Liver (tissue), 9 donors: Measurements from ENCODE around the gene UBTD1. TPM values are rescaled to one million over a fixed set of nuclear protein-coding genes. Genes with fewer than 3 reads are reported as not detected.

Experiments
- DNase-seq: peaks from one replicate; pipeline ENCODE4 v3.0.0-alpha.2; 2017; ENCODE audit warnings: low spot score
- H3K27ac ChIP-seq, 2 donors: one replicate each; pipeline ENCODE4 v1.7.0; 2013; ENCODE audit warnings: inconsistent platforms in 2 of 2, low read length in 2 of 2, control low read depth in 1 of 2, low read depth in 1 of 2, mild to moderate bottlenecking in 1 of 2
- H3K27me3 ChIP-seq, 4 donors: one replicate each; pipeline versions ENCODE4 v1.6.1 to v1.7.0; 2013; ENCODE audit warnings: low read length in 3 of 4, inconsistent platforms in 1 of 4, mild to moderate bottlenecking in 1 of 4, moderate library complexity in 1 of 4; ENCODE audit not compliant: control insufficient read depth in 4 of 4, insufficient read depth in 4 of 4
- H3K36me3 ChIP-seq, 4 donors: one replicate each; pipeline versions ENCODE4 v1.6.1 to v1.7.0; 2013; ENCODE audit warnings: low read length in 3 of 4, mild to moderate bottlenecking in 3 of 4, low read depth in 1 of 4, moderate library complexity in 1 of 4; ENCODE audit not compliant: control insufficient read depth in 4 of 4, insufficient read depth in 3 of 4
- H3K4me1 ChIP-seq, 4 donors: one replicate each; pipeline versions ENCODE4 v1.6.1 to v1.7.0; 2013; ENCODE audit warnings: low read length in 3 of 4, mild to moderate bottlenecking in 3 of 4, moderate library complexity in 1 of 4; ENCODE audit not compliant: control insufficient read depth in 4 of 4, insufficient read depth in 4 of 4
- H3K4me3 ChIP-seq, 3 donors: one replicate each; pipeline versions ENCODE4 v1.6.1 to v1.7.0; 2013; ENCODE audit warnings: low read length in 3 of 3, control low read depth in 1 of 3, low read depth in 1 of 3, mild to moderate bottlenecking in 1 of 3
- H3K9ac ChIP-seq, 2 donors: one replicate each; pipeline ENCODE4 v1.7.0; 2013; ENCODE audit warnings: low read length in 2 of 2, mild to moderate bottlenecking in 2 of 2, moderate library complexity in 2 of 2, control low read depth in 1 of 2, low read depth in 1 of 2
- H3K9me3 ChIP-seq, 4 donors: one replicate each; pipeline versions ENCODE4 v1.6.1 to v1.7.0; 2013; ENCODE audit warnings: low read length in 3 of 4; ENCODE audit not compliant: control insufficient read depth in 4 of 4
- ATF3 ChIP-seq: IDR thresholded peaks from 2 replicates; pipeline ENCODE4 v1.6.1; 2016; ENCODE audit warnings: antibody characterized with exemption
- EGR1 ChIP-seq, 2 donors: IDR thresholded peaks; 2 replicates each; pipeline ENCODE4 v1.6.1; 2016 to 2018; ENCODE audit warnings: antibody characterized with exemption in 2 of 2, low read depth in 2 of 2
- FOXA1 ChIP-seq: IDR thresholded peaks from 2 replicates; pipeline ENCODE4 v1.6.1; 2016; ENCODE audit warnings: antibody characterized with exemption
- FOXA2 ChIP-seq: IDR thresholded peaks from 2 replicates; pipeline ENCODE4 v1.6.1; 2016; ENCODE audit warnings: antibody characterized with exemption
- GABPA ChIP-seq, 2 donors: IDR thresholded peaks in 1 of 2; conservative IDR thresholded peaks in 1 of 2; 2 replicates each; pipeline ENCODE4 v1.6.1; 2016; ENCODE audit warnings: antibody characterized with exemption in 2 of 2, mild to moderate bottlenecking in 1 of 2, moderate library complexity in 1 of 2
- HNF4A ChIP-seq, 2 donors: conservative IDR thresholded peaks; 2 replicates each; pipeline ENCODE4 v1.6.1; 2016; ENCODE audit warnings: antibody characterized with exemption in 2 of 2, mild to moderate bottlenecking in 2 of 2
- HNF4G ChIP-seq: IDR thresholded peaks from 2 replicates; pipeline ENCODE4 v1.6.1; 2016; ENCODE audit warnings: antibody characterized with exemption
- JUND ChIP-seq, 2 donors: IDR thresholded peaks; 2 replicates each; pipeline ENCODE4 v1.6.1; 2016; ENCODE audit warnings: antibody characterized with exemption in 2 of 2
- MAX ChIP-seq: IDR thresholded peaks from 2 replicates; pipeline ENCODE4 v1.6.1; 2016; ENCODE audit warnings: antibody characterized with exemption
- RAD21 ChIP-seq, 2 donors: IDR thresholded peaks; 2 replicates each; pipeline ENCODE4 v1.6.1; 2016; ENCODE audit warnings: antibody characterized with exemption in 2 of 2, mild to moderate bottlenecking in 2 of 2
- REST ChIP-seq: IDR thresholded peaks from 2 replicates; pipeline ENCODE4 v1.6.1; 2016; ENCODE audit warnings: antibody characterized with exemption, mild to moderate bottlenecking
- RXRA ChIP-seq, 2 donors: IDR thresholded peaks; 2 replicates each; pipeline ENCODE4 v1.6.1; 2017 to 2018; ENCODE audit warnings: antibody characterized with exemption in 2 of 2, mild to moderate bottlenecking in 1 of 2
- SP1 ChIP-seq: IDR thresholded peaks from 2 replicates; pipeline ENCODE4 v1.6.1; 2018; ENCODE audit warnings: antibody characterized with exemption, mild to moderate bottlenecking
- TAF1 ChIP-seq: conservative IDR thresholded peaks from 2 replicates; pipeline ENCODE4 v1.6.1; 2016; ENCODE audit warnings: antibody characterized with exemption, mild to moderate bottlenecking
- YY1 ChIP-seq: IDR thresholded peaks from 2 replicates; pipeline ENCODE4 v1.6.1; 2016; ENCODE audit warnings: antibody characterized with exemption, mild to moderate bottlenecking
- WGBS: extraction: QIAGEN DNeasy Blood & Tissue Kit; methylation state at CpG from one replicate; pipeline ENCODE4 v1.1.7; 2013; 5-methylcytosine and 5-hydroxymethylcytosine counted together
- polyA plus RNA-seq, 2 donors: library from polyadenylated mRNA; stranded (reverse) in 1 of 2; unstranded in 1 of 2; fragments of 200-250 nt in 1 of 2; fragments of >200 nt in 1 of 2; fragmentation: Nextera tagmentation in 1 of 2; extraction: Ambion mirVana in 1 of 2; gene quantifications; one replicate each; pipeline versions ENCODE4 v1.2.1 to v1.2.3, GENCODE V29; 2013 to 2015
- total RNA-seq, 2 donors: library from RNA; depleted of rRNA; stranded (reverse); fragments of >200 nt; gene quantifications; one replicate each; pipeline ENCODE4 v1.2.3, GENCODE V29; 2014
- TF ChIP-seq, protein P1 (sequence below): IDR thresholded peaks from 2 replicates; pipeline ENCODE4 v1.6.1; 2016; ENCODE audit warnings: antibody characterized with exemption
- TF ChIP-seq, protein P2 (sequence below): fragments of 150-350 bp; IDR thresholded peaks from 2 replicates; pipeline ENCODE4 v1.5.1; 2017; ENCODE audit warnings: improper control_type of control experiment, low read depth, low read length; ENCODE audit not compliant: missing input control
- donor health status: healthy.
- donor health status: healthy.
- donor health status: healthy.
- donor health status: healthy.
- donor health status: healthy.

UBTD1 gene
- total and polyA plus RNA-seq, 4 donors, result 2.7 to 11.0 (median 9.3) TPM

DNA sequence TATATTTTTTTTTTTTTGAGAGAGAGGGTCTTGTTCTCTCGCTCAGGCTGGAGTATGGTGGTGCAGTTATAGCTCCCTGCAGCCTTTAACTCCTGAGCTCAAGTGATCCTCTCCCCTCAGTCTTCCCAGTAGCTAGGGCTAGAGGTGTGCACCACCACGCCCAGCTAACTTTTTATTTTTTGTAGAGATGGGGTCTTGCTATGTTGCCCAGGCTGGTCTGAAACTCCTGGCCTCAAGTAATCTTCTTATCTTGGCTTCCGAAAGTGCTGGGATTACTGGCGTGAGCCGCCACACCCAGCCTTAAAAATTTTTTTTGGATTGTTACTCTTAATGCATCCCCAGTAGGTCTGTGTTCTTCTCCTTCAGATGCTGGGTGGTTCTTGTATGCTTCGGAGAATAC is 4.2 kb downstream of the UBTD1 start:
- no peak for TF ChIP-seq FOXA1
- TF ChIP-seq HNF4G, result no peak
- TF ChIP-seq GABPA (IDR thresholded peaks at IDR 0.05 in 1 of 2, conservative IDR thresholded peaks at IDR 0.05 in 1 of 2), result no peak
- TF ChIP-seq FOXA2, result no peak
- Histone ChIP-seq H3K4me1 (peaks cover 0 to 11% (median 6%) of the 10 kb centered on the region in 4 donors), H3K4me3 (no peak overlapping the region), H3K36me3 (no peaks in the 10 kb centered on the region), H3K27me3 (no peaks in the 10 kb centered on the region), H3K9ac (no peak overlapping the region), H3K27ac (no peak overlapping the region), H3K9me3 (no peaks in the 10 kb centered on the region)
- DNase-seq, result no peak
- 95% methylated on average over 6 of the region's 6 CpGs for WGBS

DNA sequence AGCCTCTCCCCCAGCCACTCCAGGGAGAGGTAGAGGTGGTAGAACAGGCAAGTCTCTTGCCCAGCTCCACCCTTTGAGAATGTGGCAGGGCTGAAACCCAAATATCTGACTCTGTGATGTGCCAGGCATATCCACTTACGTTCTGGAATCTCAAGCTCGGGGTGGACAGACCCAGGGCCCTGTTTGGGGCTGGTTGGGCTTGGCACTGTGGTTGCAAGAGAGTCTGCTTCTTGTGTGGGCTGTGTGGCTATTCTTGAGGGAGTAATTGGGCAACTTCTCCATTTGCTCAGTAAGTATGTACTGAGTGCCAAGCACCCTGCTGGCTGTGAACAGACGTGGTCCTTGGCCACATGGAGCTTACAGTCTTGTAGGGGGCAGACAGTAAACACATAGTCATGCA is 4.7 kb downstream of the UBTD1 start:
- Histone ChIP-seq H3K4me3 (no peak overlapping the region), H3K9me3 (no peaks in the 10 kb centered on the region), H3K27me3 (no peaks in the 10 kb centered on the region), H3K27ac (no peak overlapping the region), H3K36me3 (no peaks in the 10 kb centered on the region), H3K4me1 (peaks cover 0 to 10% (median 6%) of the 10 kb centered on the region in 4 donors), H3K9ac (no peak overlapping the region)
- TF ChIP-seq REST (no peak), MAX (no peak), FOXA2 (no peak)
- 88% methylated on average over 3 of the region's 3 CpGs for WGBS
- DNase-seq, result no peak

- H3K27me3 ChIP-seq, result no peaks in the 10 kb centered on the region
- H3K4me3 ChIP-seq, result no peak overlapping the region
- 82% methylated on average over 1 of the region's 1 CpG for WGBS
- no peak overlapping the region for H3K27ac ChIP-seq
- peaks cover 0 to 3% (median under 1%) of the 10 kb centered on the region in 4 donors for H3K4me1 ChIP-seq
- H3K9me3 ChIP-seq, result no peaks in the 10 kb centered on the region
- no peak for DNase-seq
- no peaks in the 10 kb centered on the region for H3K36me3 ChIP-seq
- H3K9ac ChIP-seq, result no peak overlapping the region
- no peak for TF ChIP-seq JUND (IDR thresholded peaks at IDR 0.05)
- no peak for TF ChIP-seq GABPA (IDR thresholded peaks at IDR 0.05 in 1 of 2, conservative IDR thresholded peaks at IDR 0.05 in 1 of 2)
- no peak for TF ChIP-seq HNF4A (conservative IDR thresholded peaks at IDR 0.05)
- no peak for TF ChIP-seq ATF3
- TF ChIP-seq, protein P1, sequence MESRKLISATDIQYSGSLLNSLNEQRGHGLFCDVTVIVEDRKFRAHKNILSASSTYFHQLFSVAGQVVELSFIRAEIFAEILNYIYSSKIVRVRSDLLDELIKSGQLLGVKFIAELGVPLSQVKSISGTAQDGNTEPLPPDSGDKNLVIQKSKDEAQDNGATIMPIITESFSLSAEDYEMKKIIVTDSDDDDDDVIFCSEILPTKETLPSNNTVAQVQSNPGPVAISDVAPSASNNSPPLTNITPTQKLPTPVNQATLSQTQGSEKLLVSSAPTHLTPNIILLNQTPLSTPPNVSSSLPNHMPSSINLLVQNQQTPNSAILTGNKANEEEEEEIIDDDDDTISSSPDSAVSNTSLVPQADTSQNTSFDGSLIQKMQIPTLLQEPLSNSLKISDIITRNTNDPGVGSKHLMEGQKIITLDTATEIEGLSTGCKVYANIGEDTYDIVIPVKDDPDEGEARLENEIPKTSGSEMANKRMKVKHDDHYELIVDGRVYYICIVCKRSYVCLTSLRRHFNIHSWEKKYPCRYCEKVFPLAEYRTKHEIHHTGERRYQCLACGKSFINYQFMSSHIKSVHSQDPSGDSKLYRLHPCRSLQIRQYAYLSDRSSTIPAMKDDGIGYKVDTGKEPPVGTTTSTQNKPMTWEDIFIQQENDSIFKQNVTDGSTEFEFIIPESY, result no peak
- TF ChIP-seq FOXA1, result no peak
- no peak for TF ChIP-seq YY1
- TF ChIP-seq, protein P2, sequence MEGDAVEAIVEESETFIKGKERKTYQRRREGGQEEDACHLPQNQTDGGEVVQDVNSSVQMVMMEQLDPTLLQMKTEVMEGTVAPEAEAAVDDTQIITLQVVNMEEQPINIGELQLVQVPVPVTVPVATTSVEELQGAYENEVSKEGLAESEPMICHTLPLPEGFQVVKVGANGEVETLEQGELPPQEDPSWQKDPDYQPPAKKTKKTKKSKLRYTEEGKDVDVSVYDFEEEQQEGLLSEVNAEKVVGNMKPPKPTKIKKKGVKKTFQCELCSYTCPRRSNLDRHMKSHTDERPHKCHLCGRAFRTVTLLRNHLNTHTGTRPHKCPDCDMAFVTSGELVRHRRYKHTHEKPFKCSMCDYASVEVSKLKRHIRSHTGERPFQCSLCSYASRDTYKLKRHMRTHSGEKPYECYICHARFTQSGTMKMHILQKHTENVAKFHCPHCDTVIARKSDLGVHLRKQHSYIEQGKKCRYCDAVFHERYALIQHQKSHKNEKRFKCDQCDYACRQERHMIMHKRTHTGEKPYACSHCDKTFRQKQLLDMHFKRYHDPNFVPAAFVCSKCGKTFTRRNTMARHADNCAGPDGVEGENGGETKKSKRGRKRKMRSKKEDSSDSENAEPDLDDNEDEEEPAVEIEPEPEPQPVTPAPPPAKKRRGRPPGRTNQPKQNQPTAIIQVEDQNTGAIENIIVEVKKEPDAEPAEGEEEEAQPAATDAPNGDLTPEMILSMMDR, result no peak
- TF ChIP-seq TAF1, result no peak
- no peak for TF ChIP-seq REST
- no peak for TF ChIP-seq RAD21 (IDR thresholded peaks at IDR 0.05)
- TF ChIP-seq MAX, result no peak
- no peak for TF ChIP-seq SP1
- no peak for TF ChIP-seq RXRA (IDR thresholded peaks at IDR 0.05)
- TF ChIP-seq EGR1 (IDR thresholded peaks at IDR 0.05; ENCODE audit: low read depth in 2 of 2), result no peak
Measured at GRCh38 chr10:97505152-97505551, 6.4 kb downstream of the UBTD1 start.
